ENCODE results near the gene KIF5A.

- TF ChIP-seq CTCF (IDR thresholded peaks at IDR 0.05; ENCODE audit: low read depth, low read length, poor library complexity, severe bottlenecking): no peak
- no peak for TF ChIP-seq EZH2phosphoT487 (IDR thresholded peaks at IDR 0.05; ENCODE audit: borderline replicate concordance, low read length)
These were observed 2.4 kb upstream of the KIF5A start for GRCh38 chr12:57547288-57548012.
